ENCODE measurements around the gene SLC35A4.
"Not testable (repeated sequence)": the region's sequence is repeated elsewhere in the genome, so short reads cannot be mapped to it uniquely, and the experiment has no call there.

SLC35A4 gene

GRCh38 chr5:140590861-140591260 is 26.2 kb downstream of the SLC35A4 start:
- TF ChIP-seq CTCF (IDR thresholded peaks at IDR 0.05; ENCODE audit: low read depth, low read length) = no peak
- H3K4me3 ChIP-seq (ENCODE audit: low read depth, low read length) = no peak overlapping the region

GRCh38 chr5:140591747-140592372 is 27.2 kb downstream of the SLC35A4 start:
- TF ChIP-seq CTCF (IDR thresholded peaks at IDR 0.05; ENCODE audit: low read depth, low read length) = no peak
- H3K4me3 ChIP-seq (ENCODE audit: low read depth, low read length) = no peak overlapping the region

- not testable (repeated sequence) for H3K4me3 ChIP-seq (ENCODE audit: low read depth, low read length)
These were observed 28.4 kb downstream of the SLC35A4 start for GRCh38 chr5:140593070-140593469.

- no peak for TF ChIP-seq CTCF (IDR thresholded peaks at IDR 0.05; ENCODE audit: low read depth, low read length)
- no peak overlapping the region for H3K4me3 ChIP-seq (ENCODE audit: low read depth, low read length)
These were observed 29.5 kb downstream of the SLC35A4 start for GRCh38 chr5:140594169-140594568.

GRCh38 chr5:140595538-140596300 is 31.1 kb downstream of the SLC35A4 start:
- no peak for TF ChIP-seq CTCF (IDR thresholded peaks at IDR 0.05; ENCODE audit: low read depth, low read length)

GRCh38 chr5:140596321-140596741 is 31.7 kb downstream of the SLC35A4 start:
- TF ChIP-seq CTCF (IDR thresholded peaks at IDR 0.05; ENCODE audit: low read depth, low read length) = no peak

More at GRCh38 chr5:140595538-140596300, 31.1 kb downstream of the SLC35A4 start:
- no peak overlapping the region for H3K4me3 ChIP-seq (ENCODE audit: low read depth, low read length)

GRCh38 chr5:140598836-140599235 is 34.2 kb downstream of the SLC35A4 start:
- TF ChIP-seq CTCF (IDR thresholded peaks at IDR 0.05; ENCODE audit: low read depth, low read length) = no peak
- H3K4me3 ChIP-seq (ENCODE audit: low read depth, low read length) = no peak overlapping the region

More at GRCh38 chr5:140596321-140596741, 31.7 kb downstream of the SLC35A4 start:
- H3K4me3 ChIP-seq (ENCODE audit: low read depth, low read length) = no peak overlapping the region

Measured in WI38 (cell line).